Activated CD8-positive, alpha-beta T cell treated with anti-CD3 and anti-CD28 coated beads, Interleukin-2, amount 10 ng/mL, durations not matched to agents 7 days and 5 days (primary cell): ENCODE results near the gene KIAA0040. TPM values are rescaled to one million over a fixed set of nuclear protein-coding genes. Genes with fewer than 3 reads are reported as not detected.

Experiments used
- ATAC-seq: fragments of 150-1000 bp; cut with Tn5 transposase; one replicate; pipeline ENCODE4 v1.10.0; 2021; ENCODE audit warnings: moderate library complexity
- CTCF ChIA-PET: fragments of 350-600 bp; sonication (Branson Sonifier 250); formaldehyde crosslinking; loops from one replicate; lab custom pipeline; 2021; ENCODE audit warnings: antibody characterized with exemption; lab: Charles Lee
- POLR2A ChIA-PET: fragments of 350-600 bp; sonication (Branson Sonifier 250); formaldehyde crosslinking; loops from one replicate; lab custom pipeline; 2021; ENCODE audit warnings: antibody characterized with exemption; lab: Charles Lee
- DNase-seq: peaks from one replicate; pipeline ENCODE4 v3.0.0-alpha.2; 2020
- H3K27ac Mint-ChIP-seq: one replicate; pipeline ENCODE4 v1.8.0; 2021; ENCODE audit warnings: mild to moderate bottlenecking, mixed read lengths
- H3K27me3 Mint-ChIP-seq: one replicate; pipeline ENCODE4 v1.8.0; 2021; ENCODE audit warnings: low read depth, mixed read lengths
- H3K36me3 Mint-ChIP-seq: one replicate; pipeline ENCODE4 v1.8.0; 2021; ENCODE audit warnings: low read depth, mixed read lengths
- H3K4me1 Mint-ChIP-seq: one replicate; pipeline ENCODE4 v1.8.0; 2021; ENCODE audit warnings: low read depth, mixed read lengths
- H3K4me3 Mint-ChIP-seq: one replicate; pipeline ENCODE4 v1.8.0; 2021; ENCODE audit warnings: mild to moderate bottlenecking, mixed read lengths
- H3K9me3 Mint-ChIP-seq: one replicate; pipeline ENCODE4 v1.8.0; 2022; ENCODE audit warnings: mixed read lengths; ENCODE audit not compliant: insufficient read depth
- total RNA-seq, 2 experiments: library from RNA; stranded (reverse); gene quantifications; one replicate each; pipeline ENCODE4 v1.2.3, GENCODE V29; 2021

Gene KIAA0040
- 10 to 100 TPM; 50.8 to 51.0 TPM for total RNA-seq

- Mint-ChIP-seq H3K9me3 (no peaks in the 10 kb centered on the region), H3K4me3 (peak within 1 kb of the TSS; percentile 91), H3K27ac (peak within 1 kb of the TSS; percentile 87), H3K4me1 (peaks cover 64% of the 10 kb centered on the region), H3K27me3 (no peaks in the 10 kb centered on the region), H3K36me3 (peaks cover 41% of the 10 kb centered on the region)
- peak; percentile 73 for ATAC-seq
- peak; percentile 61 for DNase-seq
- CTCF ChIA-PET: interaction anchor here (0.6 to 7.2 kb wide), 11 partner anchors 11 to 169 kb away, joined by 3 to 89 read pairs (median 4); partner anchors contain the start of gene MRPS14
- POLR2A ChIA-PET: interaction anchor here (1.0 to 6.4 kb wide), 2 partner anchors 11 to 17 kb away, joined by 3 to 46 read pairs; no protein-coding TSS in a partner anchor
Measured at GRCh38 chr1:175192630-175193526, at the start of gene KIAA0040. KIAA0040 (minus strand) TSS chr1:175192776; CDS start chr1:175161013, 31,763 bp downstream.

GRCh38 chr1:175237389-175237788 is 44.8 kb upstream of the KIAA0040 start:
- ChIA-PET POLR2A (interaction anchor here (0.7 kb wide), 1 partner anchor 200 kb away, joined by 3 read pairs; no protein-coding TSS in a partner anchor), CTCF (no interaction called here)
- Mint-ChIP-seq H3K4me3 (no peak overlapping the region), H3K4me1 (peaks cover 31% of the 10 kb centered on the region), H3K9me3 (peaks cover 5% of the 10 kb centered on the region), H3K27ac (peak overlapping the region; percentile 9), H3K36me3 (peaks cover 17% of the 10 kb centered on the region), H3K27me3 (no peaks in the 10 kb centered on the region)
- ATAC-seq (no peak), DNase-seq (no peak)

- Mint-ChIP-seq H3K9me3 (peaks cover 3% of the 10 kb centered on the region), H3K36me3 (peaks cover 17% of the 10 kb centered on the region), H3K27me3 (no peaks in the 10 kb centered on the region), H3K4me3 (no peak overlapping the region), H3K4me1 (peaks cover 31% of the 10 kb centered on the region), H3K27ac (no peak overlapping the region)
- CTCF ChIA-PET: no interaction called here
- POLR2A ChIA-PET: no interaction called here
- ATAC-seq (no peak), DNase-seq (no peak)
Measured at GRCh38 chr1:175234639-175235038, 42.1 kb upstream of the KIAA0040 start.

- ChIA-PET CTCF (no interaction called here), POLR2A (no interaction called here)
- Mint-ChIP-seq H3K36me3 (peaks cover 14% of the 10 kb centered on the region), H3K9me3 (no peaks in the 10 kb centered on the region), H3K4me3 (no peak overlapping the region), H3K27ac (no peak overlapping the region), H3K4me1 (peaks cover 27% of the 10 kb centered on the region), H3K27me3 (no peaks in the 10 kb centered on the region)
- no peak for DNase-seq
- no peak for ATAC-seq
Measured at GRCh38 chr1:175232335-175232734, 39.8 kb upstream of the KIAA0040 start.

GRCh38 chr1:175225805-175226129 is 33.2 kb upstream of the KIAA0040 start:
- CTCF ChIA-PET: interaction anchor here (1.1 kb wide), 1 partner anchor 9 kb away, joined by 3 read pairs; no protein-coding TSS in a partner anchor

GRCh38 chr1:175222296-175222938 is 29.8 kb upstream of the KIAA0040 start:
- Mint-ChIP-seq H3K4me3 (no peak overlapping the region), H3K27ac (no peak overlapping the region), H3K36me3 (no peaks in the 10 kb centered on the region), H3K9me3 (no peaks in the 10 kb centered on the region), H3K4me1 (peaks cover 14% of the 10 kb centered on the region), H3K27me3 (no peaks in the 10 kb centered on the region)
- ATAC-seq (no peak), DNase-seq (no peak)
- POLR2A ChIA-PET: no interaction called here
- CTCF ChIA-PET: interaction anchor here (1.0 to 1.5 kb wide), 2 partner anchors 23 to 71 kb away, joined by 3 read pairs; no protein-coding TSS in a partner anchor

More at GRCh38 chr1:175225805-175226129, 33.2 kb upstream of the KIAA0040 start:
- Mint-ChIP-seq H3K9me3 (no peaks in the 10 kb centered on the region), H3K4me3 (no peak overlapping the region), H3K27me3 (no peaks in the 10 kb centered on the region), H3K36me3 (no peaks in the 10 kb centered on the region), H3K27ac (no peak overlapping the region), H3K4me1 (no peaks in the 10 kb centered on the region)
- POLR2A ChIA-PET: no interaction called here
- no peak for ATAC-seq
- no peak for DNase-seq

- H3K27ac Mint-ChIP-seq: no peak overlapping the region
- H3K27me3 Mint-ChIP-seq: no peaks in the 10 kb centered on the region
- no peaks in the 10 kb centered on the region for H3K9me3 Mint-ChIP-seq
- no peaks in the 10 kb centered on the region for H3K36me3 Mint-ChIP-seq
- CTCF ChIA-PET: interaction anchor here (0.9 to 1.5 kb wide), 4 partner anchors 12 to 96 kb away, joined by 3 read pairs; no protein-coding TSS in a partner anchor
- peaks cover 14% of the 10 kb centered on the region for H3K4me1 Mint-ChIP-seq
- POLR2A ChIA-PET: no interaction called here
- H3K4me3 Mint-ChIP-seq: no peak overlapping the region
- no peak for DNase-seq
- no peak for ATAC-seq
Measured at GRCh38 chr1:175221557-175222175, 29.1 kb upstream of the KIAA0040 start.

GRCh38 chr1:175220853-175221556 is 28.4 kb upstream of the KIAA0040 start:
- ChIA-PET CTCF (interaction anchor here (0.9 to 1.5 kb wide), 4 partner anchors 12 to 97 kb away, joined by 3 to 4 read pairs (median 3); no protein-coding TSS in a partner anchor), POLR2A (interaction anchor here (1.3 kb wide), 1 partner anchor 78 kb away, joined by 3 read pairs; no protein-coding TSS in a partner anchor)
- DNase-seq: no peak
- Mint-ChIP-seq H3K4me3 (no peak overlapping the region), H3K27ac (no peak overlapping the region), H3K9me3 (no peaks in the 10 kb centered on the region), H3K4me1 (peaks cover 14% of the 10 kb centered on the region), H3K36me3 (no peaks in the 10 kb centered on the region), H3K27me3 (no peaks in the 10 kb centered on the region)
- ATAC-seq: no peak

GRCh38 chr1:175219774-175220173 is 27.2 kb upstream of the KIAA0040 start:
- Mint-ChIP-seq H3K36me3 (no peaks in the 10 kb centered on the region), H3K9me3 (no peaks in the 10 kb centered on the region), H3K27me3 (no peaks in the 10 kb centered on the region), H3K4me3 (no peak overlapping the region), H3K27ac (no peak overlapping the region), H3K4me1 (peaks cover 14% of the 10 kb centered on the region)
- ChIA-PET CTCF (interaction anchor here (1.1 to 1.7 kb wide), 4 partner anchors 65 to 104 kb away, joined by 3 to 6 read pairs (median 5); no protein-coding TSS in a partner anchor), POLR2A (interaction anchor here (1.3 kb wide), 1 partner anchor 80 kb away, joined by 3 read pairs; no protein-coding TSS in a partner anchor)
- ATAC-seq: no peak
- DNase-seq: no peak

GRCh38 chr1:175218786-175219434 is 26.3 kb upstream of the KIAA0040 start:
- H3K27me3 Mint-ChIP-seq: no peaks in the 10 kb centered on the region
- H3K4me3 Mint-ChIP-seq: no peak overlapping the region
- no peak overlapping the region for H3K27ac Mint-ChIP-seq
- H3K4me1 Mint-ChIP-seq: peaks cover 14% of the 10 kb centered on the region
- POLR2A ChIA-PET: no interaction called here
- no peaks in the 10 kb centered on the region for H3K36me3 Mint-ChIP-seq
- no peak for ATAC-seq
- no peak for DNase-seq
- CTCF ChIA-PET: interaction anchor here (1.1 to 1.7 kb wide), 3 partner anchors 64 to 104 kb away, joined by 3 to 6 read pairs (median 6); no protein-coding TSS in a partner anchor
- H3K9me3 Mint-ChIP-seq: no peaks in the 10 kb centered on the region
